Measurements from ENCODE around the gene NBPF10.
"Not testable (repeated sequence)": the region's sequence is repeated elsewhere in the genome, so short reads cannot be mapped to it uniquely, and the experiment has no call there.

The NBPF10 gene, protein sequence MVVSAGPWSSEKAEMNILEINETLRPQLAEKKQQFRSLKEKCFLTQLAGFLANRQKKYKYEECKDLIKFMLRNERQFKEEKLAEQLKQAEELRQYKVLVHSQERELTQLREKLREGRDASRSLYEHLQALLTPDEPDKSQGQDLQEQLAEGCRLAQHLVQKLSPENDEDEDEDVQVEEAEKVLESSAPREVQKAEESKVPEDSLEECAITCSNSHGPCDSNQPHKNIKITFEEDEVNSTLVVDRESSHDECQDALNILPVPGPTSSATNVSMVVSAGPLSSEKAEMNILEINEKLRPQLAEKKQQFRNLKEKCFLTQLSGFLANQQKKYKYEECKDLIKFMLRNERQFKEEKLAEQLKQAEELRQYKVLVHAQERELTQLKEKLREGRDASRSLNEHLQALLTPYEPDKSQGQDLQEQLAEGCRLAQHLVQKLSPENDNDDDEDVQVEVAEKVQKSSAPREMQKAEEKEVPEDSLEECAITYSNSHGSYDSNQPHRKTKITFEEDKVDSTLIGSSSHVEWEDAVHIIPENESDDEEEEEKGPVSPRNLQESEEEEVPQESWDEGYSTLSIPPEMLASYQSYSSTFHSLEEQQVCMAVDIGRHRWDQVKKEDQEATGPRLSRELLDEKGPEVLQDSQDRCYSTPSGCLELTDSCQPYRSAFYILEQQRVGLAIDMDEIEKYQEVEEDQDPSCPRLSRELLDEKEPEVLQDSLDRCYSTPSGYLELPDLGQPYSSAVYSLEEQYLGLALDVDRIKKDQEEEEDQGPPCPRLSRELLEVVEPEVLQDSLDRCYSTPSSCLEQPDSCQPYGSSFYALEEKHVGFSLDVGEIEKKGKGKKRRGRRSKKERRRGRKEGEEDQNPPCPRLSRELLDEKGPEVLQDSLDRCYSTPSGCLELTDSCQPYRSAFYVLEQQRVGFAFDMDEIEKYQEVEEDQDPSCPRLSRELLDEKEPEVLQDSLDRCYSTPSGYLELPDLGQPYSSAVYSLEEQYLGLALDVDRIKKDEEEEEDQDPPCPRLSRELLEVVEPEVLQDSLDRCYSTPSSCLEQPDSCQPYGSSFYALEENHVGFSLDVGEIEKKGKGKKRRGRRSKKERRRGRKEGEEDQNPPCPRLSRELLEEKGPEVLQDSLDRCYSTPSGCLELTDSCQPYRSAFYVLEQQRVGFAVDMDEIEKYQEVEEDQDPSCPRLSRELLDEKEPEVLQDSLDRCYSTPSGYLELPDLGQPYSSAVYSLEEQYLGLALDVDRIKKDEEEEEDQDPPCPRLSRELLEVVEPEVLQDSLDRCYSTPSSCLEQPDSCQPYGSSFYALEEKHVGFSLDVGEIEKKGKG (N-terminal part only)

DNA sequence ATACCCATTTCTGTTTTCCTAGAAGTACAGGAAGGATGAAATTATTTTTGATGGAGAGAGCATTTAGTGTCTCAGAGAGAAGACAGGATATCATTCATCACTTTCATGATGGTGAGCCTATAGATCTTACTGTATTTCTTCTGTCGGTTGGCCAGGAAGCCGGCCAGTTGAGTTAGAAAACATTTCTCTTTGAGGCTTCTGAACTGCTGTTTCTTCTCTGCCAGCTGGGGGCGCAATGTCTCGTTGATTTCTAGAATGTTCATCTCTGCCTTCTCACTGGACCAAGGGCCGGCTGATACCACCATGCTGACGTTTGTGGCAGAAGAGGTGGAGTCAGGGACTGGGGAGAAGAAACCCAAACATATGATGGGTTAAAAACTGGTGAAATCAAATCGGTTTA is at the start of gene NBPF10:
NBPF10 (minus strand) TSS at position 340 of the 400 bp plus-strand sequence; CDS start at position 305, 35 bp downstream.
- DNase-seq: peak in 1 of 2 experiments; percentile 1

- DNase-seq: not testable (repeated sequence)
Observed at GRCh38 chr1:146174531-146174930, 29.9 kb upstream of the NBPF10 start.

DNA sequence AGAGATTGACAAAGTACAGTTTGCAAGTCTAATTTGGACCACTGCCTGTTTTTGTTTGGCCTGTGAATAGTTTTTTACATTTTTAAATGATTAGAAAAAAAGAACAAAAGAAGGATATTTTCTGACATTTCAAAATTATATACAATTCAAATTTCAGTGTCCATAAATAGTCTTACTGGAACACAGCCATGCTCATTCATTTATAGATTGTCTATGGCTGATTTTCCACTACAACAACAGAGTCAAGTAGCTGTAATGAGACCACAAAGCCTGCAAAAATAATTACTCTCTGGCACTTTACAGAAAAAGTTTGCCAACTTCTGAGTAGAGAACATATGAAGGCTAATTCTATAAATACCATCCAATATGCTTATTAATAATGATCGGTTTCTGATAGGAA is 23.1 kb upstream of the NBPF10 start:
- DNase-seq: not testable (repeated sequence)

DNA sequence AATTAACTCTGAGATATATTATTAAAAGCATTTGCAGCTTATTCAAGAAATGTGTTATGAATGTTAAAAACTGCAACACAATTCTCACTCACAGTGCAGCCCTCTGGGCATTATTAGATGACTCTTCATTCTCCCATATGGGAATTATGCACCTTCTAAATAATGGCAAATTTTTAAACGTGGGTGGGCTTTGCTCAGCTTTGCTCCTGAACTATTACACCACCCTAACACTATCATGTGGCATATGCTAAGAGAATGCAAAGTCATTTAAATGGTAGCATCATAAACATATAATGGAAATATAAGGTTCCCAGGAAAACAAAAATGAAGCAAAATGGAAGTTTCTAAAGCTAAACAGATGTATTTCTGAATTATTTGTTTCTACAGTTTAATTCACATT is 22.7 kb upstream of the NBPF10 start:
- not testable (repeated sequence) for DNase-seq
